ENCODE results near the gene TEKT3.
A peak's percentile ranks its signal among the peaks of the same experiment; 100 is the strongest.

Gene TEKT3

GRCh38 chr17:15303851-15304250 is 37.5 kb downstream of the TEKT3 start:
- no peak for TF ChIP-seq CTCF (IDR thresholded peaks at IDR 0.05; ENCODE audit: insufficient read depth, low read depth, low read length, missing control alignments)
- H3K4me3 ChIP-seq (ENCODE audit: low read length) = no peak overlapping the region
- DNase-seq (ENCODE audit: low read depth) = no peak

DNA sequence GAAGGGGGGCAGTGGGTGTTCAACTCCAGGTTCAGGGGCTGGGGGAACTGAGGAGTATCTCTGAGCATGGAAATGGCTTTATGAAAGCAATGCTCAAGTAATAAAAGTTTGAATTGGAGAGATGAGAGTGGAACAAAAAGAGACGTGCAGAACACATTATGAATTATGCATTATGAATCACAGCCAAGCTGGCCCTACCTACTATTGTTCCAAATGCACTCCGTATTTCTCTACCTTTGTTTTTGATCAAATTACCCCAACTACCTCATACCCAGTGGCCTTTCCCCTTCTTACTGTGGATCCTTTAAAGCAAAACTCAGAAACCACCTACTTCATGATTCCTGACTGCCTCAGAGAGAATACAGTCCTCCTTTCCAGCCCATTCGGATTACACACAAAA is 38.1 kb downstream of the TEKT3 start:
- DNase-seq (ENCODE audit: low read depth) = peak; percentile 6
- TF ChIP-seq CTCF (IDR thresholded peaks at IDR 0.05; ENCODE audit: insufficient read depth, low read depth, low read length, missing control alignments) = no peak
- no peak overlapping the region for H3K4me3 ChIP-seq (ENCODE audit: low read length)

- no peak for TF ChIP-seq CTCF (IDR thresholded peaks at IDR 0.05; ENCODE audit: insufficient read depth, low read depth, low read length, missing control alignments)
- H3K4me3 ChIP-seq (ENCODE audit: low read length) = no peak overlapping the region
- DNase-seq (ENCODE audit: low read depth) = no peak
Observed at GRCh38 chr17:15301845-15302244, 39.6 kb downstream of the TEKT3 start.

GRCh38 chr17:15298176-15298575 is 43.2 kb downstream of the TEKT3 start:
- TF ChIP-seq CTCF (IDR thresholded peaks at IDR 0.05; ENCODE audit: insufficient read depth, low read depth, low read length, missing control alignments) = no peak
- DNase-seq (ENCODE audit: low read depth) = peak; percentile 8
- no peak overlapping the region for H3K4me3 ChIP-seq (ENCODE audit: low read length)

DNA sequence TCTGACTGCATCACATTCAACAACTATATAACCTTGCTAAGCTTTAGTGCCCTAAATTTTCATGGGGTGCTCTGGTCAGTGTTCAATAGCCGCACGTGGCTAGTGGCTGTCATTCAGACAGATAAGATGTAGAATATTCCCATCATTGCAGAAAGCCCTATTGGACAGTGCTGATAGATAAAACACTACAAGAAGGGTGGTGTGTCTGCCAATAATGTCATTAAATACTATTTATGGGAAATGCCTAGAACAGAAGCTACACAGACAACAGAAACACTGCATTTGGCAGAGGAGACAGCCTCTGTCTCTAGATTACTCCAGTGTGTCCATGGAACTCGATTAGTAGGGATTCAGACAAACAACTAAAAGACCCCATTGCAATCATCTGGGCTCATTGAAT is 47.8 kb downstream of the TEKT3 start:
- no peak for DNase-seq (ENCODE audit: low read depth)
- H3K4me3 ChIP-seq (ENCODE audit: low read length) = no peak overlapping the region
- no peak for TF ChIP-seq CTCF (IDR thresholded peaks at IDR 0.05; ENCODE audit: insufficient read depth, low read depth, low read length, missing control alignments)

- no peak for DNase-seq (ENCODE audit: low read depth)
- TF ChIP-seq CTCF (IDR thresholded peaks at IDR 0.05; ENCODE audit: insufficient read depth, low read depth, low read length, missing control alignments) = no peak
- no peak overlapping the region for H3K4me3 ChIP-seq (ENCODE audit: low read length)
Observed at GRCh38 chr17:15291674-15292361, 49.6 kb downstream of the TEKT3 start.

GRCh38 chr17:15290605-15291004 is 50.8 kb downstream of the TEKT3 start:
- no peak overlapping the region for H3K4me3 ChIP-seq (ENCODE audit: low read length)
- DNase-seq (ENCODE audit: low read depth) = no peak
- TF ChIP-seq CTCF (IDR thresholded peaks at IDR 0.05; ENCODE audit: insufficient read depth, low read depth, low read length, missing control alignments) = no peak

Data from epithelial cell of esophagus (primary cell).